Right lobe of liver (tissue), 6 donors: ENCODE measurements around the gene FCER1G. TPM values are rescaled to one million over a fixed set of nuclear protein-coding genes. Genes with fewer than 3 reads are reported as not detected.

ENCODE experiments used
- ATAC-seq, 4 donors: fragments of 200-7000 bp; cut with Tn5 transposase; one replicate each; pipeline ENCODE4 v1.9.1; 2020; ENCODE audit warnings: mild to moderate bottlenecking in 4 of 4, moderate library complexity in 4 of 4
- DNase-seq, 3 donors: peaks; one replicate each; pipeline ENCODE4 v3.0.0-alpha.2; 2020
- H3K27ac ChIP-seq, 3 donors: fragments of 200-600 bp; one replicate each; pipeline ENCODE4 v1.8.0; 2022
- H3K27me3 ChIP-seq, 2 donors: fragments of 200-600 bp; one replicate each; pipeline ENCODE4 v1.8.0; 2022
- H3K36me3 ChIP-seq, 4 donors: fragments of 200-600 bp; sonication (generic) in 1 of 4; one replicate each; pipeline versions ENCODE4 v1.5.1 to v1.8.0; 2017 to 2022; ENCODE audit warnings: control low read depth in 1 of 4
- H3K4me1 ChIP-seq, 4 donors: fragments of 200-600 bp; sonication (generic) in 1 of 4; one replicate each; pipeline versions ENCODE4 v1.5.1 to v1.8.0; 2017 to 2022; ENCODE audit warnings: control low read depth in 1 of 4
- H3K4me3 ChIP-seq, 3 donors: fragments of 200-600 bp; one replicate each; pipeline ENCODE4 v1.8.0; 2022
- H3K9me3 ChIP-seq, 4 donors: fragments of 200-600 bp; sonication (generic) in 1 of 4; one replicate each; pipeline versions ENCODE4 v1.5.1 to v1.8.0; 2017 to 2022; ENCODE audit warnings: control low read depth in 1 of 4
- CTCF ChIP-seq, 4 donors: fragments of 200-600 bp in 3 of 4; fragments of 450-650 bp in 1 of 4; IDR thresholded peaks; one replicate each; pipeline versions ENCODE4 v1.5.1 to v1.8.0; 2016 to 2022; ENCODE audit warnings: antibody characterized with exemption in 4 of 4, mild to moderate bottlenecking in 2 of 4
- POLR2A ChIP-seq: fragments of 450-650 bp; IDR thresholded peaks from one replicate; pipeline ENCODE4 v1.6.1; 2017; ENCODE audit warnings: antibody characterized with exemption, mild to moderate bottlenecking
- WGBS: methylation state at CpG from one replicate; pipeline ENCODE4 v1.1.6; 2018; ENCODE audit warnings: low coverage, low lambda C conversion rate; ENCODE audit not compliant: insufficient coverage; ENCODE audit errors: missing lambda C conversion rate; 5-methylcytosine and 5-hydroxymethylcytosine counted together
- intact Hi-C, 2 donors: fragments of 100-400 bp; cut with DNase I; formaldehyde crosslinking; loops; one replicate each; pipeline versions ENCODE4 v1.11.2 to v1.14.1; 2022
- total RNA-seq, 6 experiments: library from RNA; depleted of rRNA in 2 of 6; stranded (reverse); fragments of >200 nt in 2 of 6; fragmentation: NEBNext Ultra II Directional in 3 of 6; extraction: Animal tissue kit (Norgen Biotek cat#: 25700) in 3 of 6; gene quantifications; one replicate each; pipeline versions ENCODE4 v1.1.0 to v1.2.4, GENCODE V29; 2016 to 2023
- donor health status: DM: no; HTN: yes; CAD: no.
- donor health status: DM: no; HTN: no; CAD: no.
- donor health status: DM: no; HTN: no; CAD: no.
- donor health status: DM: no; HTN: yes; CAD: no.
- donor health status: DM: no; HTN: yes; CAD: no.

FCER1G gene
- total RNA-seq, 6 experiments from 2014 or later, result 11.5 to 54.0 (median 19.0) TPM

GRCh38 chr1:161216945-161217712, 2.0 kb downstream of the FCER1G start:
- peak; percentile 43 to 66 (median 60) for ATAC-seq
- peaks cover 0 to 51% (median 8%) of the 10 kb centered on the region in 4 donors for H3K4me1 ChIP-seq
- H3K4me3 ChIP-seq, result peak overlapping the region in 2 of 3 donors; percentile 3 to 31
- TF ChIP-seq CTCF (IDR thresholded peaks at IDR 0.05), result no peak
- peak; percentile 76 for TF ChIP-seq POLR2A
- intact Hi-C loops, result no loop called here
- peak overlapping the region; percentile 66 to 93 (median 90) for H3K27ac ChIP-seq
- no peaks in the 10 kb centered on the region for H3K27me3 ChIP-seq
- 3% methylated on average over 4 of the region's 7 CpGs for whole genome bisulfite sequencing
- no peaks in the 10 kb centered on the region for H3K9me3 ChIP-seq
- H3K36me3 ChIP-seq, result peaks cover 0 to 26% (median 13%) of the 10 kb centered on the region in 4 donors
- no peak for DNase-seq

GRCh38 chr1:161217831-161218230, 2.7 kb downstream of the FCER1G start:
- peak overlapping the region; percentile 66 to 93 (median 90) for H3K27ac ChIP-seq
- H3K4me3 ChIP-seq, result peak overlapping the region in 1 of 3 donors; percentile 31
- ATAC-seq (no peak), DNase-seq (no peak)
- H3K27me3 ChIP-seq, result no peaks in the 10 kb centered on the region
- H3K4me1 ChIP-seq, result peaks cover 0 to 51% (median 8%) of the 10 kb centered on the region in 4 donors
- no peaks in the 10 kb centered on the region for H3K9me3 ChIP-seq
- H3K36me3 ChIP-seq, result peaks cover 0 to 19% (median 11%) of the 10 kb centered on the region in 4 donors
- intact Hi-C loops, result no loop called here
- WGBS, result 50% methylated on average over 3 of the region's 6 CpGs
- TF ChIP-seq CTCF (IDR thresholded peaks at IDR 0.05) (no peak), POLR2A (no peak)

GRCh38 chr1:161218301-161219077, 3.4 kb downstream of the FCER1G start:
- ATAC-seq, result peak in 2 of 4 donors; percentile 0 to 11
- no peaks in the 10 kb centered on the region for H3K27me3 ChIP-seq
- intact Hi-C loops, result no loop called here
- 24% methylated on average over 3 of the region's 8 CpGs for WGBS
- H3K4me3 ChIP-seq, result no peak overlapping the region
- no peaks in the 10 kb centered on the region for H3K9me3 ChIP-seq
- TF ChIP-seq POLR2A, result peak; percentile 11
- TF ChIP-seq CTCF (IDR thresholded peaks at IDR 0.05), result no peak
- H3K36me3 ChIP-seq, result peaks cover 0 to 13% (median 4%) of the 10 kb centered on the region in 4 donors
- DNase-seq, result no peak
- peaks cover 0 to 53% (median 8%) of the 10 kb centered on the region in 4 donors for H3K4me1 ChIP-seq
- peak overlapping the region; percentile 6 to 93 (median 90) for H3K27ac ChIP-seq

GRCh38 chr1:161219078-161219892, 4.2 kb downstream of the FCER1G start:
- H3K27me3 ChIP-seq, result no peaks in the 10 kb centered on the region
- ATAC-seq (peak in 2 of 4 donors; percentile 4 to 8), DNase-seq (no peak)
- intact Hi-C loops, result no loop called here
- H3K4me1 ChIP-seq, result peaks cover 0 to 57% (median 8%) of the 10 kb centered on the region in 4 donors
- H3K4me3 ChIP-seq, result no peak overlapping the region
- TF ChIP-seq POLR2A (peak; percentile 0), CTCF (IDR thresholded peaks at IDR 0.05) (no peak)
- 38% methylated on average over 4 of the region's 5 CpGs for WGBS
- H3K36me3 ChIP-seq, result peaks cover 0 to 5% (median 0%) of the 10 kb centered on the region in 4 donors
- H3K27ac ChIP-seq, result peak overlapping the region in 2 of 3 donors; percentile 6 to 90
- H3K9me3 ChIP-seq, result no peaks in the 10 kb centered on the region
